Measurements from ENCODE around the gene MLLT6.

- TF ChIP-seq, protein P1, sequence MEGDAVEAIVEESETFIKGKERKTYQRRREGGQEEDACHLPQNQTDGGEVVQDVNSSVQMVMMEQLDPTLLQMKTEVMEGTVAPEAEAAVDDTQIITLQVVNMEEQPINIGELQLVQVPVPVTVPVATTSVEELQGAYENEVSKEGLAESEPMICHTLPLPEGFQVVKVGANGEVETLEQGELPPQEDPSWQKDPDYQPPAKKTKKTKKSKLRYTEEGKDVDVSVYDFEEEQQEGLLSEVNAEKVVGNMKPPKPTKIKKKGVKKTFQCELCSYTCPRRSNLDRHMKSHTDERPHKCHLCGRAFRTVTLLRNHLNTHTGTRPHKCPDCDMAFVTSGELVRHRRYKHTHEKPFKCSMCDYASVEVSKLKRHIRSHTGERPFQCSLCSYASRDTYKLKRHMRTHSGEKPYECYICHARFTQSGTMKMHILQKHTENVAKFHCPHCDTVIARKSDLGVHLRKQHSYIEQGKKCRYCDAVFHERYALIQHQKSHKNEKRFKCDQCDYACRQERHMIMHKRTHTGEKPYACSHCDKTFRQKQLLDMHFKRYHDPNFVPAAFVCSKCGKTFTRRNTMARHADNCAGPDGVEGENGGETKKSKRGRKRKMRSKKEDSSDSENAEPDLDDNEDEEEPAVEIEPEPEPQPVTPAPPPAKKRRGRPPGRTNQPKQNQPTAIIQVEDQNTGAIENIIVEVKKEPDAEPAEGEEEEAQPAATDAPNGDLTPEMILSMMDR (IDR thresholded peaks at IDR 0.05), result no peak
- TF ChIP-seq POLR2A (IDR thresholded peaks at IDR 0.05), result no peak
These were observed 45.4 kb downstream of the MLLT6 start for GRCh38 chr17:38750312-38751121.
